Nucleus accumbens (tissue), 56 donors: ENCODE results near the gene ACOT2.

Experiments used
- DNase-seq, 56 donors: peaks; one replicate each; lab custom pipeline; 2025; lab: John Stamatoyannopoulos, UW

The ACOT2 gene

GRCh38 chr14:73613046-73613383 lies 44.0 kb downstream of the ACOT2 start:
- DNase-seq: peak in 2 of 56 donors; percentile 13 to 57

DNA sequence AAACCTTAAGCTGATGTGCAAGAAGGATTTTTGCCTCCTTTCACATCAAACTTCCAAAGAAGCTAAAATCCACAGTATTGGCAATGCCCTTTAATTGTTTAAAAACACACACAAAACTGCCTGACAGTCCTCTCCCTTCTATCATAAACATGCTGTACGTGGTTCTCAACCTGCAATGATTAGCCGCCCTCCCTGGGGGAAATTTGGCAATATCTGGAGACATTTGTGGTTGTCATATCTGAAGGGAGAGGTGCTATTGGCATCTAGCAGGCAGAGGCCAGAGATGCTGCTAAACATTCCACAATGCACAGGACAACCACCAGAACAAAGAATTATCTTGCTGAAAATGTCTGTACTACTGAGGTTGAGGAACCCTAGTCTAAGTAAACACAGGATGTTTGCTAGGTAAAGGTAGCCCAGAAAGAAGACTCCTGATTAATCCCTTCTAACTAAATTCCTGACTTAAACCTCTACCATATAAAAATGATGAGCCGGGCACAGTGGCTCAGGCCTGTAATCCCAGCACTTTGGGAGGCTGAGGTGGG lies 44.5 kb downstream of the ACOT2 start:
- no peak for DNase-seq

DNA sequence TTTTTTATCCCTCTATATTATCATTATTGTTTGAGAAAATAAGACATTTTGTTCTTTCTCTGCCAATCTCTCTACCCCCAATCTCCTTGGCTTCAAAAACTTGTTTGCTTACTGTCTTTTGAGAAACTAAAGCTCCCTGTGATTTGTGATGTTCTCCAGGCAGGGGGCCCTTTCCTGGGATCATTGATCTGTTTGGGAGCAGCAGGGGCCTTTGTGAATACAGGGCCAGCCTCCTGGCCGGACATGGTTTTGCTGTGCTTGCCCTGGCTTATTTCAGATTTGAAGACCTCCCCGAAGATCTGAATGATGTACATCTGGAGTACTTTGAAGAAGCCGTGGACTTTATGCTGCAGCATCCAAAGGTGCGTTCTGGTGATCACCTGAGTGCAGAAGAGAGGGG lies 47.8 kb downstream of the ACOT2 start:
- DNase-seq: no peak

- DNase-seq: no peak
These were observed 50.5 kb downstream of the ACOT2 start for GRCh38 chr14:73619524-73619923.

- no peak for DNase-seq
These were observed 51.3 kb downstream of the ACOT2 start for GRCh38 chr14:73620268-73620667.

DNA sequence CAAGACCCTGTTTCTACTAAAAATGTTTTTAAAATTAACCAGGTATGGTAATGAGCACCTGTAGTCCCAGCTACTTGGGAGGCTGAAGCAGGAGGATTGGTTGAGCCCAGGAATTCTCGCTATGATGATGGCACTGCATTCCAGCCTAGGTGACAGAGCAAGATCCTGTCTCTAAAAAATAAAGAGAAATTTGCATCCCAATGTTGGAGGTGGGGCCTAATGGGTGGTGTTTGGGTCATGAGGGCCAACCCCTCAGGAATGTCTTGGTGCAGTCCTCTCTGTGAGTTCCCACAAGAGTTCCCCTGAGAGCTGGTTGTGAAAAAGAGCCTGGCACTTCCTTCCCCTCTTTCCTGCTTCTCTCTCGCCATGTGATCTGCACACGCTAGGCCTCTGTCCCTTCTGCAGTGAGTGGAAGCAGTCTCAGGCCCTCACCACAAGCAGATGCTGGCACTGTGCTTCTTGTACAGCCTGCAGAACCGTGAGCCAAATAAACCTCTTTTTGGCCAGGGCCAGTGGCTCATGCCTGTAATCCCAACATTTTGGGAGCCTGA lies 54.6 kb downstream of the ACOT2 start:
- DNase-seq: no peak
